Kidney epithelial cell (primary cell): Measurements from ENCODE around the gene IRF6. TPM values are rescaled to one million over a fixed set of nuclear protein-coding genes. Genes with fewer than 3 reads are reported as not detected.

Experiments
- DNase-seq: peaks from one replicate; pipeline ENCODE4 v3.0.0-alpha.2; 2010; ENCODE audit warnings: low read depth
- H3K27me3 ChIP-seq: 2 replicates; pipeline ENCODE4 v1.6.0; 2011; ENCODE audit warnings: low read length; ENCODE audit not compliant: control insufficient read depth, insufficient read depth
- H3K36me3 ChIP-seq: 2 replicates; pipeline ENCODE4 v1.5.1; 2011; ENCODE audit warnings: low read length; ENCODE audit not compliant: control insufficient read depth, insufficient read depth
- H3K4me3 ChIP-seq: 2 replicates; pipeline ENCODE4 v1.5.1; 2011; ENCODE audit warnings: low read depth, mild to moderate bottlenecking, control low read depth, low read length
- total RNA-seq: library from RNA; depleted of rRNA; stranded (reverse); fragments of >200 nt; gene quantifications from 2 replicates; pipeline ENCODE4 v1.2.3, GENCODE V29; 2015
- TF ChIP-seq, protein P1 (sequence below): IDR thresholded peaks from 2 replicates; pipeline ENCODE4 v1.5.1; 2011; ENCODE audit warnings: mild to moderate bottlenecking, moderate library complexity, low read length, control low read depth, inconsistent platforms; ENCODE audit not compliant: insufficient read depth, poor library complexity, severe bottlenecking

The IRF6 gene
- total RNA-seq, 1 donor from 2014 or later: 90.1 TPM

DNA sequence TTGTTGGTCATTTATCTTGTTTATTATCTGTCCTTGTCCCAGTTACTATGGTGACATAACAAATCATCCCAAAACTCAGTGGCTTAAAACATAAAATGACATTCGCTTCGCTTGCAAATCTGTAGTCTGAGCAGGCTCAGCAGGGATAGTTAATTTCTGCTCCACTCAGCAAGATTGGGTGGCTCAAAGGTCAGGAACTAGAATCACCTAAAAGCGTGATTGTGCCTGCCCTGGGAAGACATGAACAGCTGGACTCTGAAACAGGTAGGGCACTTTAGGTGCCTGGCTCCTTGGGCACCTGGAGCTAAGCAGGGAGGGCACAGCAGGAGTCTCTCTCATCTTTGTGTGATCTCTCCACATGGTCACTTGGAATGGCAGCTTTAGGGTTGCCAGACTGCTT is 64.7 kb downstream of the IRF6 start:
- H3K4me3 ChIP-seq: no peak overlapping the region
- TF ChIP-seq, protein P1, sequence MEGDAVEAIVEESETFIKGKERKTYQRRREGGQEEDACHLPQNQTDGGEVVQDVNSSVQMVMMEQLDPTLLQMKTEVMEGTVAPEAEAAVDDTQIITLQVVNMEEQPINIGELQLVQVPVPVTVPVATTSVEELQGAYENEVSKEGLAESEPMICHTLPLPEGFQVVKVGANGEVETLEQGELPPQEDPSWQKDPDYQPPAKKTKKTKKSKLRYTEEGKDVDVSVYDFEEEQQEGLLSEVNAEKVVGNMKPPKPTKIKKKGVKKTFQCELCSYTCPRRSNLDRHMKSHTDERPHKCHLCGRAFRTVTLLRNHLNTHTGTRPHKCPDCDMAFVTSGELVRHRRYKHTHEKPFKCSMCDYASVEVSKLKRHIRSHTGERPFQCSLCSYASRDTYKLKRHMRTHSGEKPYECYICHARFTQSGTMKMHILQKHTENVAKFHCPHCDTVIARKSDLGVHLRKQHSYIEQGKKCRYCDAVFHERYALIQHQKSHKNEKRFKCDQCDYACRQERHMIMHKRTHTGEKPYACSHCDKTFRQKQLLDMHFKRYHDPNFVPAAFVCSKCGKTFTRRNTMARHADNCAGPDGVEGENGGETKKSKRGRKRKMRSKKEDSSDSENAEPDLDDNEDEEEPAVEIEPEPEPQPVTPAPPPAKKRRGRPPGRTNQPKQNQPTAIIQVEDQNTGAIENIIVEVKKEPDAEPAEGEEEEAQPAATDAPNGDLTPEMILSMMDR: no peak

DNA sequence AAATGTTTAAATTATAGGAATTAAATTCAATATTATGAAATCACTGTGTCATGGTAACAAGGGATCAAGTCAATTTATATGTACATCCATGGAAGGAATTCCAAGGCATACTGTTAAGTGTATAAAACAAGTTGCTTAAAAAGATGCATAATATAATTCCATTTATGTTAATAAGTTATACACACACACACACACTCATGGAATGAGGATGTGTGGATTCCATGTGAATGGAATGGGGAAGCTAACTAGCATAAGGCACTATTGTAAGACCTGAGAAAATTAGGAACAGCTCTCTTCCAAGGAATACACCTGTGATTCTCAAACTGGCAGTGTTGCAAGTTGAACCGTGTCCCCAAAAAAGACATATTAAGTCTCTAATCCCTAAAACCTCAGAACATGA is 67.7 kb downstream of the IRF6 start:
- no peak for DNase-seq
- Histone ChIP-seq H3K4me3 (no peak overlapping the region), H3K36me3 (no peaks in the 10 kb centered on the region), H3K27me3 (no peaks in the 10 kb centered on the region)
- TF ChIP-seq, protein P1: no peak

More for the DNA sequence above, 64.7 kb downstream of the IRF6 start:
- no peak for DNase-seq
- Histone ChIP-seq H3K27me3 (no peaks in the 10 kb centered on the region), H3K36me3 (no peaks in the 10 kb centered on the region)

DNA sequence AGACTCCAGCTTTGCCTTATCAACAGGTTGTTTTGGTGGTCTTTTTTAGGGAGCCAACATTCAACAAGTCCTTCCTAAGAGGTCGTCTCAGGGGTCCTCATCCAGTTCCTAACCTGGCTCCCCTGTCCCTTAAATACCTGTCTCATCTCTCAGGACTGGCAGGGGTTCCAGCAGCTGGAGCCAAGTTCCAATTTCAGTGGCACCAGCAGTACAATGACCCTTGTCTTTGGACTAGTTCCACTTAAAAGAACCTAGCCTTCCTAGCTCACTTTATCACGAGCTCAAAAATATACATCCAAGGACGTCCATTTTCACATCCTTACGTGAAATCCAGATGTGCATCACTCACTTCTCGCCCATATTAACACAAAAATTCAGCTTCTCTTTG is 68.8 kb downstream of the IRF6 start:
- no peak for DNase-seq
- Histone ChIP-seq H3K36me3 (no peaks in the 10 kb centered on the region), H3K27me3 (no peaks in the 10 kb centered on the region), H3K4me3 (no peak overlapping the region)
- TF ChIP-seq, protein P1: no peak

DNA sequence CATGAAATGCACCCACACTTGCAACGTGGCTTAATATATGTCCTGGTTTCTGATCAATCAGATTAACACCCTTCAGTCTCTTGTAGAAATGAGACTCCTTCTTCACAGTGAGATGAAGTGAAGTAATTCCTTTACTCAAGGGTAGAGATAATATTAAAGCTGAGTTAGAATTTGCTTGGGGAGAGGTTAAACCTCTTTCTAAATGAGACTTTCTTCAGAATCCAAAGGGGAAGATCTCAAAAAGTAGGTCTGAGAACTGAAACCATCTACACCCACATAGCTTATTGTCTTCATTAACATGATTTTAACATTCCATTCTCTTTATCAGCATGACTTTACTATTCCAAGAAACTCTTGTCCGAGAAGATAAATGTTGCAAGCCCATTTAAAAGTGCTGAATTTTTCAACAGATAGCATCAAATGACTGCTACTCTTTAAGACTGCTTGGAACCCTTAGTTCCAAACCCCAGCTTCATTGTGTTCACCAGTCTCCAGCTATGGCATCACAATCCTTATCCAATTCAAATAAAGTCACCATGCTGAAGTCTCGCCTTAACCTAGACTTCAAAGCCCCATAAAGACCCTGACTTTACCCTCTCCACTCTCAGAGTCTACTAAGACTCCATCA is 69.3 kb downstream of the IRF6 start:
- Histone ChIP-seq H3K27me3 (no peaks in the 10 kb centered on the region), H3K36me3 (no peaks in the 10 kb centered on the region), H3K4me3 (no peak overlapping the region)
- TF ChIP-seq, protein P1: no peak
- no peak for DNase-seq

Other genes with a start within 250 kb of the IRF6 start
- 0.14 and 0.21 TPM in 2 replicates for gene CAMK1G, start 222.4 kb downstream of the IRF6 start, total RNA-seq
- gene LAMB3, start 153.7 kb downstream of the IRF6 start, total RNA-seq: 343 and 348 TPM in 2 replicates
- 112 and 164 TPM in 2 replicates for gene G0S2, start 130.7 kb downstream of the IRF6 start, total RNA-seq
- 2.0 and 2.1 TPM in 2 replicates for gene HSD11B1, start 101.3 kb downstream of the IRF6 start, total RNA-seq
- not detected in 2 replicates for gene TRAF3IP3, start 50.1 kb downstream of the IRF6 start, total RNA-seq
- gene C1orf74, start 21.6 kb downstream of the IRF6 start, total RNA-seq: 12.4 and 12.7 TPM in 2 replicates
- gene UTP25, start 21.8 kb upstream of the IRF6 start, total RNA-seq: 14.6 and 15.7 TPM in 2 replicates
- 28.1 and 32.6 TPM in 2 replicates for gene SYT14, start 132.1 kb upstream of the IRF6 start, total RNA-seq